Caco-2 (cell line): ENCODE measurements around the gene ZSWIM4. TPM values are rescaled to one million over a fixed set of nuclear protein-coding genes. Genes with fewer than 3 reads are reported as not detected.
A peak's percentile ranks its signal among the peaks of the same experiment; 100 is the strongest.

ENCODE experiments used
- BruUV-seq: library from RNA; stranded (reverse); fragments of 400-500 nt; replicated peaks from 2 replicates; lab custom pipeline; 2021; lab: Mats Ljungman, UMichigan
- CTCF ChIA-PET: fragments of 300-600 bp; sonication (Branson Sonifier 250); formaldehyde crosslinking; loops from one replicate; lab custom pipeline; 2022; ENCODE audit warnings: antibody characterized with exemption; lab: Charles Lee
- POLR2A ChIA-PET: fragments of 300-600 bp; sonication (Branson Sonifier 250); formaldehyde crosslinking; loops from one replicate; lab custom pipeline; 2022; ENCODE audit warnings: antibody characterized with exemption; lab: Charles Lee
- DNase-seq, 2 experiments: peaks; one replicate each; pipeline versions ENCODE4 v3.0.0 to v3.0.0-alpha.2; 2020 to 2022
- H3K27me3 ChIP-seq: replicated peaks from 2 replicates; pipeline ENCODE4 v1.6.0; 2011; ENCODE audit warnings: low read length; ENCODE audit not compliant: control insufficient read depth, insufficient read depth
- H3K36me3 ChIP-seq: 2 replicates; pipeline ENCODE4 v1.5.1; 2011; ENCODE audit warnings: low read length; ENCODE audit not compliant: control insufficient read depth, insufficient read depth
- H3K4me1 ChIP-seq: fragments of 250-450 bp; sonication (Bioruptor Pico); 2 replicates; pipeline ENCODE4 v1.5.1; 2020; ENCODE audit warnings: mild to moderate bottlenecking
- H3K4me3 ChIP-seq: 2 replicates; pipeline ENCODE4 v1.5.1; 2011; ENCODE audit warnings: low read depth, mild to moderate bottlenecking, control low read depth, low read length
- H3K9me3 ChIP-seq: fragments of 250-450 bp; sonication (Bioruptor Pico); 2 replicates; pipeline ENCODE4 v1.5.1; 2020; ENCODE audit warnings: mild to moderate bottlenecking, moderate library complexity
- H3K27ac Mint-ChIP-seq: one replicate; pipeline ENCODE4 v1.8.0; 2022; ENCODE audit warnings: mixed read lengths; ENCODE audit not compliant: unreplicated experiment
- H3K27me3 Mint-ChIP-seq: one replicate; pipeline ENCODE4 v1.8.0; 2022; ENCODE audit warnings: mixed read lengths; ENCODE audit not compliant: insufficient read depth, unreplicated experiment
- H3K36me3 Mint-ChIP-seq: one replicate; pipeline ENCODE4 v1.8.0; 2022; ENCODE audit warnings: mild to moderate bottlenecking, mixed read lengths; ENCODE audit not compliant: insufficient read depth, unreplicated experiment
- H3K4me1 Mint-ChIP-seq: one replicate; pipeline ENCODE4 v1.8.0; 2022; ENCODE audit warnings: low read depth, mixed read lengths; ENCODE audit not compliant: unreplicated experiment
- H3K4me3 Mint-ChIP-seq: one replicate; pipeline ENCODE4 v1.8.0; 2022; ENCODE audit warnings: mild to moderate bottlenecking, moderate library complexity, mixed read lengths; ENCODE audit not compliant: unreplicated experiment
- H3K9me3 Mint-ChIP-seq: one replicate; pipeline ENCODE4 v1.8.0; 2022; ENCODE audit warnings: mixed read lengths; ENCODE audit not compliant: unreplicated experiment
- intact Hi-C: fragments of 100-400 bp; cut with micrococcal nuclease; formaldehyde crosslinking; loops from one replicate; pipeline ENCODE4 v1.10.0; 2022; ENCODE audit not compliant: unreplicated experiment
- total RNA-seq: library from RNA; stranded (reverse); gene quantifications from 2 replicates; pipeline ENCODE4 v1.2.3, GENCODE V29; 2022
- TF ChIP-seq, protein P1 (sequence below), 2 experiments: fragments of 200-600 bp in 1 of 2; IDR thresholded peaks; 1 replicate in 1 of 2; 2 replicates in 1 of 2; pipeline versions ENCODE4 v1.5.1 to v1.8.0; 2011 to 2022; ENCODE audit warnings: antibody characterized with exemption in 1 of 2, control low read depth in 1 of 2, inconsistent platforms in 1 of 2, low read depth in 1 of 2, low read length in 1 of 2, mild to moderate bottlenecking in 1 of 2, moderate library complexity in 1 of 2; ENCODE audit not compliant: insufficient read depth in 1 of 2, severe bottlenecking in 1 of 2, unreplicated experiment in 1 of 2

ZSWIM4 gene
- total RNA-seq, 1 experiment from 2014 or later, result 4.0 TPM

DNA sequence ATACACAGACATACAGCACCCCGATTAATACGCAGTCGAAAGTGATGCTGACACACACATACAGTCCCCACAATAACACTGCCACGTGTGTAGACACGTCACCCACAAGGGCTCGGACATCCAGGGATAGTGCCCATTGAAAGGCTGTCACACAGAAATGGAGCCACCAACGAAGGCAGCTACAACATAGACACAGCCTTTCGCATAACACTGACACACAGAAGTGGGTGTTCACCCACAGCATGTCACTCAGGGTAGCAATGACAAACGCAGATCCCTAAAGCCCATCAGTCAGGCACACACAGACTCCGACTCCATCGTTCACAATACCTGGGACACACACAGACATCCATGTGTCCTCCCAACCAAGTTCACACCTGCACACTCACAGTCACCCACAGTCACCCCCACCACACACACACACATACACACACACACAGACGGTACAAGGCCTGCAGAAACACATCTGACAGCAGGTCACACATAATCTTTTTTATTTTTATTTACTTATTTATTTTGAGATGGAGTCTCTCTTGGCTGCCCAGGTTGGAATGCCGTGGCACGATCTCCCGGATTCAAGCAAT is 71.3 kb downstream of the ZSWIM4 start:
- H3K9me3 Mint-ChIP-seq, result no peaks in the 10 kb centered on the region
- DNase-seq, result no peak
- no peaks in the 10 kb centered on the region for H3K36me3 ChIP-seq
- H3K27ac Mint-ChIP-seq, result no peak overlapping the region
- POLR2A ChIA-PET, result interaction anchor here (0.7 kb wide), 1 partner anchor 158 kb away, joined by 3 read pairs; no protein-coding TSS in a partner anchor
- TF ChIP-seq, protein P1, sequence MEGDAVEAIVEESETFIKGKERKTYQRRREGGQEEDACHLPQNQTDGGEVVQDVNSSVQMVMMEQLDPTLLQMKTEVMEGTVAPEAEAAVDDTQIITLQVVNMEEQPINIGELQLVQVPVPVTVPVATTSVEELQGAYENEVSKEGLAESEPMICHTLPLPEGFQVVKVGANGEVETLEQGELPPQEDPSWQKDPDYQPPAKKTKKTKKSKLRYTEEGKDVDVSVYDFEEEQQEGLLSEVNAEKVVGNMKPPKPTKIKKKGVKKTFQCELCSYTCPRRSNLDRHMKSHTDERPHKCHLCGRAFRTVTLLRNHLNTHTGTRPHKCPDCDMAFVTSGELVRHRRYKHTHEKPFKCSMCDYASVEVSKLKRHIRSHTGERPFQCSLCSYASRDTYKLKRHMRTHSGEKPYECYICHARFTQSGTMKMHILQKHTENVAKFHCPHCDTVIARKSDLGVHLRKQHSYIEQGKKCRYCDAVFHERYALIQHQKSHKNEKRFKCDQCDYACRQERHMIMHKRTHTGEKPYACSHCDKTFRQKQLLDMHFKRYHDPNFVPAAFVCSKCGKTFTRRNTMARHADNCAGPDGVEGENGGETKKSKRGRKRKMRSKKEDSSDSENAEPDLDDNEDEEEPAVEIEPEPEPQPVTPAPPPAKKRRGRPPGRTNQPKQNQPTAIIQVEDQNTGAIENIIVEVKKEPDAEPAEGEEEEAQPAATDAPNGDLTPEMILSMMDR (IDR thresholded peaks at IDR 0.05; ENCODE audit: insufficient read depth in 1 of 2, low read depth in 1 of 2, low read length in 1 of 2, severe bottlenecking in 1 of 2, unreplicated experiment in 1 of 2), result no peak
- no peaks in the 10 kb centered on the region for H3K9me3 ChIP-seq
- H3K4me3 ChIP-seq, result peak overlapping the region; percentile 60
- H3K36me3 Mint-ChIP-seq, result peaks cover 7% of the 10 kb centered on the region
- BruUV-seq, result no TSS peak
- peak overlapping the region; percentile 78 for H3K4me3 Mint-ChIP-seq
- peaks cover 6% of the 10 kb centered on the region for H3K27me3 Mint-ChIP-seq
- peaks cover 14% of the 10 kb centered on the region for H3K4me1 Mint-ChIP-seq
- intact Hi-C loops, result no loop called here
- CTCF ChIA-PET, result interaction anchor here (0.7 kb wide), 1 partner anchor 82 kb away, joined by 3 read pairs; no protein-coding TSS in a partner anchor
- peaks cover 12% of the 10 kb centered on the region for H3K4me1 ChIP-seq
- H3K27me3 ChIP-seq, result no peaks in the 10 kb centered on the region

DNA sequence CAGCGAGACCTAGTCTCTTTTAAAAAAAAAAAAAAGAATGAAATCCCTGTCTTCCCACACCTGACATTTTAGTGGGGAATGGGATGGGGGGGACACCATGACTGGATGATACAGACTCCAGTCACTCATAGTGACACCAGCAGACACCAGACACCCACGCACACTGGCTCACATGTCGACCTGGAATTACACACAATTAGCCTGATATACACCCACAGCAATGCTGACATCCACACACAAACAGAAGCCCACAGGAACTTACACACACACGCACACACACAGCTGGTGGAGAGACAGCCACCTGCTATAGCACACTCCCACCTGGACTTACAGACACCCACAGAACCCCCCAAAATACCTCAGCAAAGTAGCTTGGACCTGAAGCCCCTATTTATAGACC is 73.4 kb downstream of the ZSWIM4 start:
- CTCF ChIA-PET, result interaction anchor here (0.6 kb wide), 1 partner anchor 14 kb away, joined by 4 read pairs; no protein-coding TSS in a partner anchor
- POLR2A ChIA-PET, result no interaction called here

DNA sequence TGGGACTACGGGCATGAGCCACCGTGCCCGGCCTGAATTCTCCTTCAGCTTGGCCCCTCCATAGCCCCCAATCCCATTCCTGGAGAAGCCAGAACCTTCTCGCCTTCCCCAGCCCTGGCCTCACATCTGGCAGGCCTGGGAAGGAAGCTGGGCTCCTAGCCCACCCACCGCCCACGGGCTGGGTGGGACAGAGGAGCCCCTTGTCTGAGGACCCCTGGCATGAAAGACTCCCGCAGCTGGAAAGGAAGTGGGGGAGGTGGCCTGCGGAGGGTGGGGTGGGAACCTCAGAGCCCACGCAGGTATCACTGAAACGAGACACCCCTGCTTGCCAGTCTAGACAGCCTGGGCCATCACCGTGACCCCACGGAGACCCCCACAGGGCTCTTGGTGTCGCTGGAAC is 74.0 kb downstream of the ZSWIM4 start:
- TF ChIP-seq, protein P1 (IDR thresholded peaks at IDR 0.05; ENCODE audit: insufficient read depth in 1 of 2, low read depth in 1 of 2, low read length in 1 of 2, severe bottlenecking in 1 of 2, unreplicated experiment in 1 of 2), result no peak
- CTCF ChIA-PET, result no interaction called here
- H3K36me3 Mint-ChIP-seq, result no peaks in the 10 kb centered on the region
- Histone ChIP-seq H3K4me3 (no peak overlapping the region), H3K36me3 (no peaks in the 10 kb centered on the region), H3K9me3 (no peaks in the 10 kb centered on the region), H3K4me1 (0 out of 2 replicates have a peak, but pooled peaks cover 7% of the 10 kb centered on the region), H3K27me3 (no peaks in the 10 kb centered on the region)
- intact Hi-C loops, result no loop called here
- no peak for DNase-seq
- POLR2A ChIA-PET, result no interaction called here
- BruUV-seq, result no TSS peak
- peaks cover 6% of the 10 kb centered on the region for H3K27me3 Mint-ChIP-seq
- no peaks in the 10 kb centered on the region for H3K9me3 Mint-ChIP-seq
- no peak overlapping the region for H3K4me3 Mint-ChIP-seq
- peaks cover 7% of the 10 kb centered on the region for H3K4me1 Mint-ChIP-seq
- no peak overlapping the region for H3K27ac Mint-ChIP-seq

More for the DNA sequence above, 73.4 kb downstream of the ZSWIM4 start:
- H3K36me3 ChIP-seq, result no peaks in the 10 kb centered on the region
- Mint-ChIP-seq H3K9me3 (no peaks in the 10 kb centered on the region), H3K27me3 (peaks cover 6% of the 10 kb centered on the region), H3K36me3 (no peaks in the 10 kb centered on the region), H3K4me1 (peaks cover 7% of the 10 kb centered on the region), H3K4me3 (no peak overlapping the region), H3K27ac (no peak overlapping the region)
- intact Hi-C loops, result no loop called here
- no TSS peak for BruUV-seq
- H3K9me3 ChIP-seq, result no peaks in the 10 kb centered on the region
- TF ChIP-seq, protein P1 (IDR thresholded peaks at IDR 0.05; ENCODE audit: insufficient read depth in 1 of 2, low read depth in 1 of 2, low read length in 1 of 2, severe bottlenecking in 1 of 2, unreplicated experiment in 1 of 2), result no peak
- 0 out of 2 replicates have a peak, but pooled peaks cover 7% of the 10 kb centered on the region for H3K4me1 ChIP-seq
- DNase-seq, result no peak
- no peaks in the 10 kb centered on the region for H3K27me3 ChIP-seq
- no peak overlapping the region for H3K4me3 ChIP-seq
